ENCODE results near the gene TRPM3.

Gene TRPM3

GRCh38 chr9:71096421-71097108 lies 24.9 kb downstream of the TRPM3 start:
- DNase-seq, result no peak

DNA sequence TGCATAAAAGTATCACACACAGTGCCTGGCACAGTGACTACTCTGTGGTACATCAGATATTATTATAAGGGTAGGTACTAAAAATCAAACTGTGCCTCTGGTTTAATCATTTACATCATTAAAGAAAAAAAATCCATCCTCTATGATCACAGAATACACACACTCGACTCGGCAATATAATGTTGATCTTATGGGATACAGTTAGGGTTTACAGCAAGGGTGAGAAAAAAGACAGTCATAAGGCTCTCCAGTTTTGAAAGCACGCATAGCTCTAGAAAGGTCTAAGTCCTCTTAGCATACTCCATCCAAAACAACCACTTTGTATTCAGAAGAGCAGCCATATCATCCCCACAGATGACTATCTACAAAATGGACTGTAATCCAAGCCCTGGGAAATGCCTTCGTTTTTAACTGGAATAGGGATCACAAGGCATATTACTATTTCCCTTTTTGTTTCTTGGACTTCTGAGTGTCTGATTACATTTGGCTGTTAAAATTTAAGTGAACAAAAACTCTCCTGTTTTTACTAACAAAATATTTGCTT lies 26.6 kb downstream of the TRPM3 start:
- DNase-seq, result no peak

- no peak for DNase-seq
Observed at GRCh38 chr9:71090896-71091295, 30.5 kb downstream of the TRPM3 start.

DNA sequence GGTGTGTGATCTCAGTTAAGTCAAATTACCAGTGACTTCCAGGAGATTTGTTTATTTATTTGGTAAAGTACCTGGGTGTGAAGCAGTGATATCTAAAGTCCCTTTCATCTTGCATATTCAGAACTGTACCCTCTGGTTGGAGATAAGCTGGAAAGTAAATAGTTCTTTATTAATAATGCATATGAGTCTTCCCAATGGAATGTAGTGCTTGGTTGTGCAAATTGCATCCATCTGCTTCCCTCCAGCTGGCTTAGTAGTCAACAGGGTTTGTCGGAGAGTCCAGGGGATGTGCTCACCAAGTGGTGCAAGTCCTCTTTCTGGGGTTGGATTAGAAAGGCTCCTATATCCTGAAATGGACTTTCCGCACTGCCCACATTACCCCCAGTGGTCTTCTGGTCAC lies 42.0 kb downstream of the TRPM3 start:
- no peak for DNase-seq

- DNase-seq, result no peak
Observed at GRCh38 chr9:71076096-71076495, 45.3 kb downstream of the TRPM3 start.

GRCh38 chr9:71073494-71073893 lies 47.9 kb downstream of the TRPM3 start:
- DNase-seq, result no peak

DNA sequence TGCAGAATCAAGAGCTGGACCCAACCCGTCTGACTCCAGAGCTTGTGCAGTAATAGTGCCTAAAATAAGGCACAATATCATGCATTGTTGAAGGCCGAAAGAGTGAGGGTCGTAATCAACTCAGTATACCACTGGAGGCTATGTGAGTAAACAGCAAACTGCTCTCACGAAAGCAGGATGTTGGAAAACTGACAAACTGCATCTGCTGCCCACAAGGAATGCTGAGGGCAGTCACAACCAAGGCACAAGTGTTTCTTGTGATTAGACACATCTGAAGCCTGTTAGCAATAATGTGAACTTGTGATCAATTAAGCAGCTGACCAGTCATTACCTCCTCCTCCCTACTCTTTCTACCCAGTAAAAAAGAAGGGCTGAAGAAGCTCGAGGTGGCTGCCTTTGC lies 48.8 kb downstream of the TRPM3 start:
- DNase-seq, result no peak

DNA sequence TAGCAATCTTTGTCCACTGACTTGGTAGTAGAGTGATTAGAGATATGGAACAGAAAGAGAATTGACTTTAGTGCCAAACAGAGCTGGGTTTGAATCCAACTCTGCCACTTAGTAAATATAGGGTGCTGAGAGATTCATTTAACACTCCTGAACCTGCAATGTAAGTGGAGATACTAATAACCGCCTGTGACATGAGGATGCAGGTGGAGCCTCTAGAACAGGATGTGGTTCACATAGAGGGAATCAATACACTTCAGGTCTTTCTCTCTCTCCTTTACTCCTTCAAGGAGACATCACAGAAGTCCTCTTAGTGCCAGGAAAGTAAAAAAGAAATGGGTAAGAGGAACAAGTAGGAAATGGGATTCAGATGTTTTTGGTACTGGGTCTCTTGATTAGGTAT lies 49.8 kb downstream of the TRPM3 start:
- no peak for DNase-seq

DNA sequence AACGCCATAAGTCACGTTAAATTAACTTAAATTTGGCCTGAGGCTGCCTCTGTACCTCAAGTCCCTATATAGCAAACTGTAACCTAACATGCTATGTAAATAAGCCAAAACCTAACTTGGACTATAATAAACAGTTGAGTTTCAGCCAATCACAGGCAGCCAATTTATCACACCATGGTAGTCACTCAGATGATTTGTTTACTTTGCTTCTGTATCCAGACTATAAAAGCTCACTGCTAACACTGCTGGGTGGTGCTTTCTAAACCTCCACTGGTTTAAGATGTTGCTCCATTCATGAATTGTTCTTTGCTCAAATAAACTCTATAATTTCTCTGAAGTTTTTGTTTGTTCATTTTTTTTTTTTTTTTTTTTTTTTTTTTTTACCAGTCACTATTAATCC lies 62.8 kb downstream of the TRPM3 start:
- DNase-seq, result no peak

DNA sequence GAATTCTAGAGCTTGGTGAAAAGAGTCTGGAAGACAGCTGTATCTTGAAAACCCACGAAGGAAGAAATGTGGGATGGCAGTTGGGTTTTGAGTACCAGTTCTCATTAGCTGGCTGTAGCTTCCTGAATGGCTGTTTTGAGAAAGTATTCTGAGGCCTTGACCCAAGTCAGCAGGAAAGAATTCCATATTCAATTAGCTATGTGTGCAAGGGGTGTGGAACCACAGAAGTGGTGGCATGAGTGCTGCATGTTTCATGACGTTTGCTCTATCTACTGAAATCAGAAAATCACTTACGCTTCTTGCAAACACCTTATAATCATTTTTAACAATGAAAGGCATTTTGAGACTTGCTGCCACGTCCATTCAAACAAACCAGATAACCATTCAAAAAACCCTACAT lies 69.1 kb downstream of the TRPM3 start:
- DNase-seq, result no peak

GRCh38 chr9:71048280-71048679 lies 73.1 kb downstream of the TRPM3 start:
- DNase-seq, result no peak

GRCh38 chr9:71042448-71042990 lies 78.9 kb downstream of the TRPM3 start:
- DNase-seq, result no peak

- no peak for DNase-seq
Observed at GRCh38 chr9:71037521-71037920, 83.9 kb downstream of the TRPM3 start.

GRCh38 chr9:71036501-71036900 lies 84.9 kb downstream of the TRPM3 start:
- DNase-seq, result no peak

- no peak for DNase-seq
Observed at GRCh38 chr9:71032779-71033178, 88.6 kb downstream of the TRPM3 start.

DNA sequence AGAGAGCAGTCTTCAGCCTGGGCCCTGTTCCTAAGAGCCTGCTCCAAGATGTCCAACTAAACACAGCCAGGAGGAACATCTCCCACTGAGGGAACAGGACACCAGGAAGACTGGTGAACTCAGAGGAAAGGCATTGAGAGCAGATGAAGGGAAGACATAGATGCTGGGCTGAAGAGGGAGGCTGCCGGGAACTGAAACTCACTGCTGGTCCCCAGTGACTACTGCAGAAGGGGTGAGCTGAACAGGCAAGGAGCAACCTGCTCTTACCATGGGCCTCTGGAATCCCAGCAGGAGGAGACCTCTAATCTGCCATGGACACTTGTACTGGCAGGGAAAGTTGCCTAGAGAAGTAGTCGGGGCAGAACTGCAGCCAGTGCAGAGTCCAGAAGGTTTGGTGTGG lies 95.7 kb downstream of the TRPM3 start:
- DNase-seq, result no peak

DNA sequence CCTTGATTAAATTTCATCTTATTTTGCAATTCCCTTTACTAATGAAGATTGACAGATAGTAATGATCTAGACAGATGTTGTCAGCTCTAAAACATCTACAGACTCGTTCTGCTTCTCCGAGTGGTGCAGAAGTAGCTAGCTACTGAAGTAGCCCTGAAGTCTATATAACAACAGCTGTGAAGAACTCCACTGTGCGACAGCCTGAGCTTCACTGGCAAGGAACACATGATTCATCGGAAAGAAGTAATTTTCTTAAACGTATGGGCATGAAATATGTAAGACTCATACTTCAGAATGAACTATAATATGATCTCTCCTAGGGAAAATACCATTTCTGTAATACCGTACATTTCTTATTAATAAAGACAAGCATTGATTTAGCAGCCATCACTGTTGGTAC lies 96.2 kb downstream of the TRPM3 start:
- DNase-seq, result no peak

- DNase-seq, result no peak
Observed at GRCh38 chr9:71010258-71010657, 111.2 kb downstream of the TRPM3 start.

DNA sequence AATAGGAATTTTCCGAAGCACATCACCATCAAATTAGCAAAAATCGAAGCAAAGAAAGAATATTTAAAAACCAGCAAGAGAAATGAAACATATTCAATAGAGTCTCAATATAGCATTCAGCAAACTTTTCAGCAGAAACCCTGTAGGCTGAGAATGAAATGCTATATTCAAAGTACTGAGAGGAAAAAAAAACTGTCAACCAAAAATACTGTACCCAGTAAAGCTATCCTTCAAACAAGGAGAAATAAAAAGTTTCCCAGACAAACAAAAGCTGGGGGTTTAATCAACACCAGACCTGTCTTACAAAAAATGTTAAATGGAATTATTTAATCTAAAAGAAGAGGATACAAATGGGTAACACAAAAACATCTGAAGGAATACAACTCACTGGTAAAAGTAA lies 116.0 kb downstream of the TRPM3 start:
- DNase-seq, result no peak

GRCh38 chr9:71004196-71004595 lies 117.2 kb downstream of the TRPM3 start:
- DNase-seq, result no peak

DNA sequence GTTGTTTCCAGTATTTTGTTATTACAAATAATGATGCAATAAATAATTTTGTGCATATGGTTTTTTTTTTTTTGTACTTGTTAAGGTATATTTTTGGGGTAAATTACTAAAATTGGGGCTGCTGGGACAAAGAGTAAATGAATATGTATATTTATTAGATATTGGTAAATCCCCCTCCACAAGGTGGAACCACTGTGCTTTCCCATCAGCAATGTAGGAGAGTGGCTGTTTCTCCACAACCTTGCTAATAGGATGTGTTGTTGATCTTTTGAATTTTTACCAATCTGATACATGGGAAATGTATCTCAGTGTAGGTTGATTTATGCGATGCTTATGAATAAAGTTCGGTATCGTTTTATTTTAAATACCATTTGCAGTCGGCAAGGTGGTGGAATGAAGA lies 118.1 kb downstream of the TRPM3 start:
- DNase-seq, result no peak

DNA sequence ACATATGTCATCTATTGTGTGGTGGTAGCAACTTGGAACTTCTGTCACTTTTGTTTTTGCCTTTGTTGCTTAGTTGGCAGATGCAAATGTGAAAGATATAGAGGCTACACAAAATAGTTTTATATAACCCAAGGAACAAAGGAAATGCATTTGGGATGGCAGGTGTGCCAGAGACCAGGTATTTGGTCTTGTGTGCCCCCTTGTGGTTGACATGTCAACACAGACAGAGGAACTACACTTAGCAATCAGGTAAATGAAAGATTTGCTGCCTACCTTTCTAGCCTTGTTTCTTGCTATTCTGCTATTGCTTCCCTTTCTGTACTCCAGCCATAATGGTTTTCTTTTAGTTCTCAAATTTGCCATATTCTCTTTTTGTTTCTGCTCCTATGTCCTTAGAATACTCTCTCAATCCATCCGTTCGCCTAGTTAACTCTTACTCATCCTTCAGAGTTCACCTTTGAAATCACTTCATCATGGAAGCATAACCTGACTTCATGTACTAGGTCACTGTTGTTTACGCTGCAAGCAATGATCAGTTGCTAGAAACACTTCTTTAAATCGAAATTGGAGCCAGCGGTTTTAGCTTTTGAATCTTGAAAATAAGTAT lies 119.5 kb downstream of the TRPM3 start:
- peak; percentile 13 for DNase-seq

DNA sequence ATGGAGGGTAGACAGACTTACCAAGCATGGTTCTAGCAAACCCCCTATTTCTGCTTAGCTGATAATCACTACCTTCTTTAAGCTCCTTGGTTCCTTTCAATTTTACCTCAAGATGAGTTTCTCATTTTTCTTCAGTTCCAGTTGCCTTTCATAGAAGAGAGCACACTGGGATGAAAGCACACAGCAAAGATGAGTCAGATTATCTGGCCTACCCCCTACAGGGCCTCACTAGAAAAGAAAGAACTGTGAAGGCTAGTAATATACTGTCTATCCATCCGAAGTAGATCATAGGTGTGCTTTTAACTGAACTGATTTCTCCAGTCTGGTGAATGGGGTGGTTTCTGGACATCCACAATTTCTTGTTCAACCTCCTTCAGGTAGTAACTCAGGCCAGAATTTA lies 122.5 kb downstream of the TRPM3 start:
- DNase-seq, result no peak

GRCh38 chr9:70995511-70995910 lies 125.9 kb downstream of the TRPM3 start:
- no peak for DNase-seq

- DNase-seq, result no peak
Observed at GRCh38 chr9:70994582-70994981, 126.8 kb downstream of the TRPM3 start.

Measured in CD4-positive, alpha-beta T cell treated with Interleukin-6 for 4 hours (primary cell).